Measurements from ENCODE around the gene FRMD3.

Gene FRMD3

GRCh38 chr9:83304686-83305085 is 233.5 kb downstream of the FRMD3 start:
- FAIRE-seq: no peak
- no peak for DNase-seq (ENCODE audit: insufficient read length, low spot score)
- TF ChIP-seq CTCF (IDR thresholded peaks at IDR 0.05; ENCODE audit: insufficient read depth, missing control alignments): no peak

- FAIRE-seq (no peak), DNase-seq (ENCODE audit: insufficient read length, low spot score) (no peak)
- TF ChIP-seq CTCF (IDR thresholded peaks at IDR 0.05; ENCODE audit: insufficient read depth, missing control alignments): no peak
Observed at GRCh38 chr9:83299571-83299970, 238.6 kb downstream of the FRMD3 start.

- no peak for TF ChIP-seq CTCF (IDR thresholded peaks at IDR 0.05; ENCODE audit: insufficient read depth, missing control alignments)
- no peak for DNase-seq (ENCODE audit: insufficient read length, low spot score)
- no peak for FAIRE-seq
Observed at GRCh38 chr9:83299094-83299493, 239.1 kb downstream of the FRMD3 start.

- FAIRE-seq (no peak), DNase-seq (ENCODE audit: insufficient read length, low spot score) (no peak)
- TF ChIP-seq CTCF (IDR thresholded peaks at IDR 0.05; ENCODE audit: insufficient read depth, missing control alignments): no peak
Observed at GRCh38 chr9:83296123-83296522, 242.1 kb downstream of the FRMD3 start.

GRCh38 chr9:83294816-83295215 is 243.4 kb downstream of the FRMD3 start:
- TF ChIP-seq CTCF (IDR thresholded peaks at IDR 0.05; ENCODE audit: insufficient read depth, missing control alignments): no peak
- DNase-seq (ENCODE audit: insufficient read length, low spot score) (no peak), FAIRE-seq (no peak)

GRCh38 chr9:83291196-83291595 is 247.0 kb downstream of the FRMD3 start:
- FAIRE-seq: no peak
- no peak for DNase-seq (ENCODE audit: insufficient read length, low spot score)
- no peak for TF ChIP-seq CTCF (IDR thresholded peaks at IDR 0.05; ENCODE audit: insufficient read depth, missing control alignments)

- FAIRE-seq (no peak), DNase-seq (ENCODE audit: insufficient read length, low spot score) (no peak)
- no peak for TF ChIP-seq CTCF (IDR thresholded peaks at IDR 0.05; ENCODE audit: insufficient read depth, missing control alignments)
Observed at GRCh38 chr9:83290692-83291091, 247.5 kb downstream of the FRMD3 start.
